MM.1S (cell line): ENCODE results near the gene DHRS7C.

Experiments
- CTCF ChIP-seq: fragments of 300-600 bp; sonication (generic); IDR thresholded peaks from 2 replicates; pipeline ENCODE4 v1.5.1; 2016; ENCODE audit warnings: antibody characterized with exemption, low read length, mixed read lengths
- EZH2 ChIP-seq: fragments of 300-600 bp; sonication (generic); optimal IDR thresholded peaks from 2 replicates; pipeline ENCODE3; 2017; ENCODE audit warnings: low read depth, mild to moderate bottlenecking, antibody characterized with exemption, low read length, mixed read lengths
- EZH2phosphoT487 ChIP-seq: fragments of 300-600 bp; sonication (generic); IDR thresholded peaks from 2 replicates; pipeline ENCODE4 v1.6.1; 2018; ENCODE audit warnings: antibody characterized with exemption, low read length

- no peak for TF ChIP-seq CTCF
- no peak for TF ChIP-seq EZH2phosphoT487
- TF ChIP-seq EZH2: no peak
Observed at GRCh38 chr17:9806699-9807098, 15.3 kb upstream of the DHRS7C start.
